ENCODE measurements around the gene SYF2. TPM values are rescaled to one million over a fixed set of nuclear protein-coding genes. Genes with fewer than 3 reads are reported as not detected.

SYF2 gene
- polyA plus RNA-seq, 3 donors: 32.0 to 52.9 (median 45.1) TPM

- no peak overlapping the region for H3K4me3 Mint-ChIP-seq
- H3K4me1 Mint-ChIP-seq: no peaks in the 10 kb centered on the region
- no peaks in the 10 kb centered on the region for H4K20me1 ChIP-seq (ENCODE audit: insufficient read depth, low read length)
- no peaks in the 10 kb centered on the region for H3K79me2 ChIP-seq (ENCODE audit: insufficient read depth, low read length)
- no peaks in the 10 kb centered on the region for H3K27me3 Mint-ChIP-seq (ENCODE audit: low read depth in 3 of 3)
- intact Hi-C loops (cut with micrococcal nuclease): no loop called here
- 100% methylated on average over 2 of the region's 3 CpGs for WGBS (ENCODE audit: insufficient coverage)
- H3K4me3 ChIP-seq (replicated peaks in 1 of 3; ENCODE audit: low read depth in 2 of 3, low read length in 3 of 3): no peak overlapping the region
- H3K9me3 ChIP-seq (replicated peaks in 1 of 2; ENCODE audit: control insufficient read depth in 1 of 2, insufficient read depth in 1 of 2, low read length in 2 of 2): peaks cover 19 to 22% of the 10 kb centered on the region in 2 donors
- no peaks in the 10 kb centered on the region for H3K36me3 Mint-ChIP-seq
- H3K9ac ChIP-seq (ENCODE audit: insufficient read depth, low read length, poor library complexity, severe bottlenecking): no peak overlapping the region
- H2AFZ ChIP-seq (ENCODE audit: insufficient read depth, low read depth, low read length, poor library complexity, severe bottlenecking): no peak overlapping the region
- H3K27me3 ChIP-seq (ENCODE audit: control insufficient read depth in 2 of 2, insufficient read depth in 2 of 2, low read length in 2 of 2): no peaks in the 10 kb centered on the region
- no peak overlapping the region for H3K27ac Mint-ChIP-seq
- no peak overlapping the region for H3K4me2 ChIP-seq (replicated peaks; ENCODE audit: extremely low read depth, low read length, poor library complexity, severe bottlenecking)
- no peaks in the 10 kb centered on the region for H3K36me3 ChIP-seq (replicated peaks in 1 of 2; ENCODE audit: control insufficient read depth in 1 of 2, insufficient read depth in 2 of 2, low read length in 2 of 2)
- no peak for TF ChIP-seq CTCF (IDR thresholded peaks at IDR 0.05)
- H3K9me3 Mint-ChIP-seq: peaks cover 15 to 33% (median 24%) of the 10 kb centered on the region in 7 donors
- H3K4me1 ChIP-seq (ENCODE audit: control insufficient read depth in 1 of 2, insufficient read depth in 2 of 2, low read length in 2 of 2): no peaks in the 10 kb centered on the region
- no peak for DNase-seq
- H3K27ac ChIP-seq (ENCODE audit: low read depth in 1 of 2, low read length in 2 of 2): no peak overlapping the region
These were observed 58.4 kb downstream of the SYF2 start for GRCh38 chr1:25173809-25174340.

Other genes starting within 250 kb of the SYF2 start
- 100 to 1,000 TPM in 1 of 3 donors, 10 to 100 TPM in 2; 23.6 to 272 (median 30.2) TPM for gene RSRP1, start 15.0 kb upstream of the SYF2 start, polyA plus RNA-seq
- under 1 TPM in 1 of 3 donors, not detected in 2; 0.53 TPM for gene RHD, start 40.0 kb upstream of the SYF2 start, polyA plus RNA-seq
- gene TMEM50A, start 105.8 kb upstream of the SYF2 start, polyA plus RNA-seq: 100 to 1,000 TPM in 2 of 3 donors, 10 to 100 TPM in 1; 61.1 to 305 (median 277) TPM
- under 1 TPM in 1 of 3 donors, not detected in 2; 0.47 TPM for gene RHCE, start 188.3 kb upstream of the SYF2 start, polyA plus RNA-seq
- gene MACO1, start 198.4 kb upstream of the SYF2 start, polyA plus RNA-seq: 1 to 10 TPM; 2.6 to 4.1 (median 3.9) TPM